MM.1S (cell line): ENCODE measurements around the gene PDZRN3.

Source experiments
- DNase-seq: peaks from one replicate; pipeline ENCODE4 v3.0.0-alpha.2; 2015
- H2AFZ ChIP-seq: fragments of 300-600 bp; sonication (generic); 2 replicates; pipeline ENCODE4 v1.6.0; 2016; ENCODE audit warnings: antibody characterized with exemption, low read length
- H3F3A ChIP-seq: fragments of 300-600 bp; sonication (generic); 2 replicates; pipeline ENCODE4 v1.6.1; 2016; ENCODE audit warnings: mild to moderate bottlenecking, antibody characterized with exemption, low read length, moderate library complexity, mixed read lengths; ENCODE audit not compliant: insufficient read depth
- H3K27ac ChIP-seq: fragments of 300-600 bp; sonication (generic); 2 replicates; pipeline ENCODE4 v1.5.1; 2016; ENCODE audit warnings: mild to moderate bottlenecking, low read length
- H3K27me3 ChIP-seq: fragments of 300-600 bp; sonication (generic); replicated peaks from 2 replicates; pipeline ENCODE4 v1.6.0; 2016; ENCODE audit warnings: low read length; ENCODE audit not compliant: insufficient read depth
- H3K36me3 ChIP-seq: fragments of 300-600 bp; sonication (generic); replicated peaks from 2 replicates; pipeline ENCODE4 v1.6.1; 2016; ENCODE audit warnings: mild to moderate bottlenecking, low read length, mixed read lengths; ENCODE audit not compliant: insufficient read depth
- H3K4me1 ChIP-seq: fragments of 300-600 bp; sonication (generic); 2 replicates; pipeline ENCODE4 v1.6.1; 2016; ENCODE audit warnings: low read length, mixed read lengths
- H3K4me2 ChIP-seq: fragments of 300-600 bp; sonication (generic); 2 replicates; pipeline ENCODE4 v1.6.0; 2016; ENCODE audit warnings: low read depth, low read length
- H3K4me3 ChIP-seq: fragments of 300-600 bp; sonication (generic); 2 replicates; pipeline ENCODE4 v1.5.1; 2016; ENCODE audit warnings: low read length, mixed read lengths
- H3K79me2 ChIP-seq: fragments of 300-600 bp; sonication (generic); 2 replicates; pipeline ENCODE4 v1.6.1; 2016; ENCODE audit warnings: mixed run types, low read length, mixed read lengths
- H3K9ac ChIP-seq: fragments of 300-600 bp; sonication (generic); 2 replicates; pipeline ENCODE4 v1.6.1; 2016; ENCODE audit warnings: low read length, mixed read lengths
- H3K9me2 ChIP-seq: fragments of 300-600 bp; sonication (generic); replicated peaks from 2 replicates; pipeline ENCODE4 v1.6.1; 2016; ENCODE audit warnings: mild to moderate bottlenecking, low read length, mixed read lengths; ENCODE audit not compliant: insufficient read depth
- H3K9me3 ChIP-seq: fragments of 300-600 bp; sonication (generic); replicated peaks from 2 replicates; pipeline ENCODE4 v1.6.1; 2016; ENCODE audit warnings: mild to moderate bottlenecking, low read length, mixed read lengths; ENCODE audit not compliant: insufficient read depth
- H4K20me1 ChIP-seq: fragments of 300-600 bp; sonication (generic); 2 replicates; pipeline ENCODE4 v1.6.1; 2016; ENCODE audit warnings: mild to moderate bottlenecking, low read length, moderate library complexity, mixed read lengths; ENCODE audit not compliant: insufficient read depth
- CTCF ChIP-seq: fragments of 300-600 bp; sonication (generic); IDR thresholded peaks from 2 replicates; pipeline ENCODE4 v1.5.1; 2016; ENCODE audit warnings: antibody characterized with exemption, low read length, mixed read lengths
- EZH2 ChIP-seq: fragments of 300-600 bp; sonication (generic); optimal IDR thresholded peaks from 2 replicates; pipeline ENCODE3; 2017; ENCODE audit warnings: low read depth, mild to moderate bottlenecking, antibody characterized with exemption, low read length, mixed read lengths
- EZH2phosphoT487 ChIP-seq: fragments of 300-600 bp; sonication (generic); IDR thresholded peaks from 2 replicates; pipeline ENCODE4 v1.6.1; 2018; ENCODE audit warnings: antibody characterized with exemption, low read length

PDZRN3 gene

GRCh38 chr3:73535137-73535536 is 89.6 kb downstream of the PDZRN3 start:
- DNase-seq = no peak
- Histone ChIP-seq H3K36me3 (no peaks in the 10 kb centered on the region), H3K4me3 (no peak overlapping the region)

GRCh38 chr3:73530022-73530396 is 94.7 kb downstream of the PDZRN3 start:
- DNase-seq = no peak
- Histone ChIP-seq H4K20me1 (no peaks in the 10 kb centered on the region), H2AFZ (no peak overlapping the region), H3K27me3 (no peaks in the 10 kb centered on the region), H3F3A (no peaks in the 10 kb centered on the region), H3K9me3 (no peaks in the 10 kb centered on the region), H3K27ac (no peak overlapping the region), H3K4me3 (no peak overlapping the region), H3K36me3 (no peaks in the 10 kb centered on the region), H3K9ac (no peak overlapping the region), H3K4me1 (no peaks in the 10 kb centered on the region), H3K79me2 (no peaks in the 10 kb centered on the region), H3K4me2 (no peak overlapping the region), H3K9me2 (no peaks in the 10 kb centered on the region)
- no peak for TF ChIP-seq CTCF
- no peak for TF ChIP-seq EZH2phosphoT487
- no peak for TF ChIP-seq EZH2

More at GRCh38 chr3:73535137-73535536, 89.6 kb downstream of the PDZRN3 start:
- Histone ChIP-seq H3K4me2 (no peak overlapping the region), H3F3A (no peaks in the 10 kb centered on the region), H3K79me2 (no peaks in the 10 kb centered on the region), H3K27me3 (no peaks in the 10 kb centered on the region), H3K9ac (no peak overlapping the region), H4K20me1 (no peaks in the 10 kb centered on the region), H3K9me3 (no peaks in the 10 kb centered on the region), H3K4me1 (no peaks in the 10 kb centered on the region), H2AFZ (no peak overlapping the region), H3K9me2 (no peaks in the 10 kb centered on the region), H3K27ac (no peak overlapping the region)
- TF ChIP-seq EZH2 (no peak), CTCF (no peak), EZH2phosphoT487 (no peak)

- Histone ChIP-seq H3K36me3 (no peaks in the 10 kb centered on the region), H3K9me3 (no peaks in the 10 kb centered on the region), H3K4me1 (no peaks in the 10 kb centered on the region), H4K20me1 (no peaks in the 10 kb centered on the region), H2AFZ (no peak overlapping the region), H3K9me2 (no peaks in the 10 kb centered on the region), H3K79me2 (no peaks in the 10 kb centered on the region), H3K27me3 (no peaks in the 10 kb centered on the region), H3K9ac (no peak overlapping the region), H3K4me2 (no peak overlapping the region), H3F3A (no peaks in the 10 kb centered on the region), H3K4me3 (no peak overlapping the region), H3K27ac (no peak overlapping the region)
- DNase-seq = no peak
- TF ChIP-seq EZH2phosphoT487 = no peak
- TF ChIP-seq EZH2 = no peak
- no peak for TF ChIP-seq CTCF
Observed at GRCh38 chr3:73529308-73530021, 95.3 kb downstream of the PDZRN3 start.
